SK-N-SH (cell line): ENCODE results near the gene KRTAP9-7. TPM values are rescaled to one million over a fixed set of nuclear protein-coding genes. Genes with fewer than 3 reads are reported as not detected.

ENCODE experiments used
- CTCF ChIA-PET: fragments of 300-600, 350-600 bp; formaldehyde crosslinking; extraction: SDS; loops from one replicate; lab custom pipeline; 2021; lab: Yijun Ruan, JAX
- POLR2A ChIA-PET: fragments of 350-600 bp; sonication (Branson Sonifier 250); formaldehyde crosslinking; extraction: SDS; loops from one replicate; lab custom pipeline; 2020; ENCODE audit warnings: antibody characterized with exemption, inconsistent platforms; lab: Yijun Ruan, JAX
- DNase-seq: peaks from one replicate; pipeline ENCODE4 v3.0.0; 2012
- H2AFZ ChIP-seq: fragments of 200-600 bp; sonication (generic); 2 replicates; pipeline ENCODE4 v1.8.1; 2016; ENCODE audit warnings: antibody characterized with exemption, mild to moderate bottlenecking, low read depth
- H3F3A ChIP-seq: fragments of 200-600 bp; sonication (generic); replicated peaks from 2 replicates; pipeline ENCODE3; 2016; ENCODE audit warnings: antibody characterized with exemption, mild to moderate bottlenecking; ENCODE audit not compliant: insufficient read depth
- H3K27ac ChIP-seq, 2 experiments: fragments of 200-500 bp in 1 of 2; fragments of 200-600 bp in 1 of 2; sonication (Bioruptor generic) in 1 of 2; sonication (generic), shearing (Covaris generic) in 1 of 2; 2 replicates each; pipeline versions ENCODE4 v1.5.1 to v1.6.1; 2014 to 2016; ENCODE audit warnings: low read depth in 2 of 2, inconsistent platforms in 1 of 2, low read length in 1 of 2, mild to moderate bottlenecking in 1 of 2, mixed read lengths in 1 of 2
- H3K27me3 ChIP-seq: fragments of 200-600 bp; sonication (generic), shearing (Covaris generic); 2 replicates; pipeline ENCODE4 v1.6.1; 2016; ENCODE audit warnings: mixed run types; ENCODE audit not compliant: insufficient read depth
- H3K36me3 ChIP-seq, 2 experiments: fragments of 200-500 bp in 1 of 2; fragments of 200-600 bp in 1 of 2; sonication (Bioruptor generic) in 1 of 2; sonication (generic) in 1 of 2; replicated peaks in 1 of 2; 2 replicates each; pipeline versions ENCODE3 to v1.5.1; 2014 to 2016; ENCODE audit warnings: low read length in 1 of 2, mild to moderate bottlenecking in 1 of 2; ENCODE audit not compliant: insufficient read depth in 2 of 2, control insufficient read depth in 1 of 2
- H3K4me1 ChIP-seq, 2 experiments: fragments of 200-500 bp in 1 of 2; fragments of 200-600 bp in 1 of 2; sonication (Bioruptor generic) in 1 of 2; sonication (generic), shearing (Covaris generic) in 1 of 2; 2 replicates each; pipeline versions ENCODE4 v1.5.1 to v1.6.1; 2014 to 2016; ENCODE audit warnings: low read depth in 1 of 2, low read length in 1 of 2, mixed run types in 1 of 2; ENCODE audit not compliant: insufficient read depth in 2 of 2, control insufficient read depth in 1 of 2
- H3K4me2 ChIP-seq: fragments of 200-600 bp; sonication (generic), shearing (Covaris generic); 2 replicates; pipeline ENCODE4 v1.6.1; 2017; ENCODE audit warnings: mixed run types
- H3K4me3 ChIP-seq, 2 experiments: fragments of 200-500 bp in 1 of 2; fragments of 200-600 bp in 1 of 2; sonication (Bioruptor generic) in 1 of 2; sonication (generic), shearing (Covaris generic) in 1 of 2; 2 replicates each; pipeline versions ENCODE4 v1.5.1 to v1.8.1; 2014 to 2016; ENCODE audit warnings: low read depth in 2 of 2, inconsistent platforms in 1 of 2, low read length in 1 of 2, mild to moderate bottlenecking in 1 of 2, mixed read lengths in 1 of 2, moderate library complexity in 1 of 2
- H3K79me2 ChIP-seq: fragments of 200-600 bp; sonication (generic); 2 replicates; pipeline ENCODE4 v1.8.1; 2017; ENCODE audit warnings: mild to moderate bottlenecking; ENCODE audit not compliant: insufficient read depth
- H3K9ac ChIP-seq: fragments of 200-600 bp; sonication (generic); 2 replicates; pipeline ENCODE4 v1.6.1; 2017; ENCODE audit warnings: mixed run types
- H3K9me2 ChIP-seq: fragments of 200-600 bp; sonication (generic); 2 replicates; pipeline ENCODE4 v1.6.1; 2017; ENCODE audit warnings: mixed run types
- H3K9me3 ChIP-seq: fragments of 200-600 bp; sonication (generic); 2 replicates; pipeline ENCODE4 v1.6.1; 2017; ENCODE audit warnings: mixed run types, mild to moderate bottlenecking, moderate library complexity
- H4K20me1 ChIP-seq: fragments of 200-600 bp; sonication (generic); 2 replicates; pipeline ENCODE4 v1.6.1; 2017; ENCODE audit warnings: mild to moderate bottlenecking, mixed run types; ENCODE audit not compliant: insufficient read depth
- CTCF ChIP-seq: fragments of 200-600 bp; sonication (generic); IDR thresholded peaks from 2 replicates; pipeline ENCODE4 v1.6.1; 2017; ENCODE audit warnings: antibody characterized with exemption, mild to moderate bottlenecking, moderate library complexity
- MXI1 ChIP-seq: IDR thresholded peaks from 2 replicates; pipeline ENCODE4 v1.6.1; 2012; ENCODE audit warnings: mild to moderate bottlenecking, low read depth, low read length, improper control_type of control experiment
- PBX3 ChIP-seq: IDR thresholded peaks from 2 replicates; pipeline ENCODE4; 2012
- POLR2AphosphoS5 ChIP-seq: IDR thresholded peaks from 2 replicates; pipeline ENCODE4 v1.6.1; 2012; ENCODE audit warnings: low read depth, low read length
- RAD21 ChIP-seq: IDR thresholded peaks from 2 replicates; pipeline ENCODE4 v1.6.1; 2012; ENCODE audit warnings: mild to moderate bottlenecking, low read length
- SMC3 ChIP-seq: IDR thresholded peaks from 2 replicates; pipeline ENCODE4 v1.6.1; 2012; ENCODE audit warnings: low read depth, low read length, improper control_type of control experiment
- TAF1 ChIP-seq: IDR thresholded peaks from 2 replicates; pipeline ENCODE4 v1.6.1; 2012; ENCODE audit warnings: low read depth, mild to moderate bottlenecking, low read length, moderate library complexity, borderline replicate concordance
- USF1 ChIP-seq: IDR thresholded peaks from 2 replicates; pipeline ENCODE4 v1.4.0; 2012; ENCODE audit warnings: low read depth, borderline replicate concordance
- YY1 ChIP-seq: IDR thresholded peaks from 2 replicates; pipeline ENCODE4 v1.4.0; 2012; ENCODE audit warnings: low read depth, mild to moderate bottlenecking
- ZBTB33 ChIP-seq: IDR thresholded peaks from 2 replicates; pipeline ENCODE4 v1.4.0; 2012; ENCODE audit warnings: low read depth, borderline replicate concordance
- WGBS: methylation state at CpG from one replicate; pipeline ENCODE4 v1.1.6; 2017; ENCODE audit warnings: low lambda C conversion rate; 5-methylcytosine and 5-hydroxymethylcytosine counted together
- polyA plus RNA-seq, 3 experiments: library from polyadenylated mRNA; depleted of rRNA; stranded (reverse); fragments of >200 nt; gene quantifications; 2 replicates each; pipeline ENCODE4 v1.2.3, GENCODE V29; 2012

Gene KRTAP9-7
- polyA plus RNA-seq, 1 of the 3 experiments (the other 2 are of a cell fraction): not detected

- TF ChIP-seq PBX3: no peak
- TF ChIP-seq, all 33 proteins: peak for 0
Measured at GRCh38 chr17:41322903-41323895, 47.7 kb downstream of the KRTAP9-7 start (continued).

GRCh38 chr17:41324180-41325075 is 48.9 kb downstream of the KRTAP9-7 start:
- Histone ChIP-seq H3K9me3 (peaks cover 7% of the 10 kb centered on the region), H2AFZ (no peak overlapping the region), H4K20me1 (no peaks in the 10 kb centered on the region), H3K4me1 (no peaks in the 10 kb centered on the region), H3F3A (no peaks in the 10 kb centered on the region), H3K27ac (no peak overlapping the region), H3K9ac (no peak overlapping the region), H3K27me3 (no peaks in the 10 kb centered on the region), H3K36me3 (peaks cover 0 to 5% of the 10 kb centered on the region in 2 experiments), H3K9me2 (no peaks in the 10 kb centered on the region), H3K79me2 (no peaks in the 10 kb centered on the region), H3K4me2 (no peak overlapping the region), H3K4me3 (no peak overlapping the region)
- 59% methylated on average over 15 of the region's 16 CpGs for WGBS
- TF ChIP-seq CTCF (peak; percentile 27; the same call in 1 of the 2 replicates), SMC3 (peak; percentile 33; the same call in 1 of the 2 replicates), POLR2AphosphoS5 (no peak), RAD21 (no peak; the same call in 1 of the 2 replicates), USF1 (no peak)
- ChIA-PET CTCF (interaction anchor here (4.4 kb wide), 1 partner anchor 224 kb away, joined by 61 read pairs; no protein-coding TSS in a partner anchor), POLR2A (no interaction called here)
- DNase-seq: no peak

- DNase-seq: no peak
- TF ChIP-seq YY1: no peak
- TF ChIP-seq ZBTB33: no peak
- TF ChIP-seq MXI1: no peak
- no peak for TF ChIP-seq TAF1
Measured at GRCh38 chr17:41325126-41325525, 49.6 kb downstream of the KRTAP9-7 start.

More at GRCh38 chr17:41325126-41325525, 49.6 kb downstream of the KRTAP9-7 start:
- WGBS: 41% methylated on average over 9 of the region's 10 CpGs
- H3K79me2 ChIP-seq: no peaks in the 10 kb centered on the region
- POLR2A ChIA-PET: no interaction called here
- no peaks in the 10 kb centered on the region for H3K36me3 ChIP-seq
- H3K9me2 ChIP-seq: no peaks in the 10 kb centered on the region
- H3K4me1 ChIP-seq: no peaks in the 10 kb centered on the region
- H3K9me3 ChIP-seq: no peaks in the 10 kb centered on the region; the same call in 1 of the 2 replicates
- H3K4me2 ChIP-seq: no peak overlapping the region
- no peak overlapping the region for H3K4me3 ChIP-seq
- no peaks in the 10 kb centered on the region for H3K27me3 ChIP-seq
- H4K20me1 ChIP-seq: no peaks in the 10 kb centered on the region
- H3K27ac ChIP-seq: no peak overlapping the region
- H2AFZ ChIP-seq: no peak overlapping the region
- CTCF ChIA-PET: no interaction called here
- no peak overlapping the region for H3K9ac ChIP-seq
- no peaks in the 10 kb centered on the region for H3F3A ChIP-seq
